ENCODE data around the gene CACNA1C. TPM values are rescaled to one million over a fixed set of nuclear protein-coding genes. Genes with fewer than 3 reads are reported as not detected.
A peak's percentile ranks its signal among the peaks of the same experiment; 100 is the strongest.

The CACNA1C gene
- total and polyA plus RNA-seq, 2 of the 4 experiments (the other 2 are of a cell fraction): 1.6 to 2.6 TPM

DNA sequence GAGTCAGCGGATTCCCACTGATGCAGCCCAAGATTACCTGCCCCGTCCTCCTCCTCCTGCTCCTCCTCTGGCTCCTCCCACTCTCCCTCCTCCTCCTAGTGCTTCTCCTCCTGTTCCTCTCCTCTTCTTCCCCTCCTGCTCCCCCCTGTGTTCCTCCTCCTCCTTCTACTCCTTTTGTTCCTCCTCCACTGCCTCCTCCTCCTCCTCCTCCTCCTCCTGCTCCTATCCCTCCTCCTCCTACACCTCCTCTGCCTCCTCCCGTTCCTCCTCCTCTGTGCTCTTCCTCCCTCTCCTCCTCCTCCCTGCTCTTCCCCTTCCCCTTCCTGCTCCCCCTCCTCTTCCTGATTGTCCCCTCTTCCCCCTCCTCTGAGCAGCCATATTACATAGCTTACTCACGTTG, 141.3 kb downstream of the CACNA1C start:
- peaks cover 25% of the 10 kb centered on the region for H3K9me1 ChIP-seq (ENCODE audit: insufficient read depth, low read length)
- peak overlapping the region; percentile 14; the same call in 1 of the 2 replicates for H3K9ac ChIP-seq (ENCODE audit: low read depth, low read length)
- peak overlapping the region; percentile 17 to 72; a peak in 3 of 4 replicates for H4K8ac ChIP-seq (ENCODE audit: low read depth in 2 of 2, low read length in 2 of 2)
- dilution Hi-C loops (cut with HindIII; ENCODE audit: low sequenced_read_pairs, unreplicated experiment): no loop called here
- DNase-seq (no peak), ATAC-seq (ENCODE audit: low read depth) (no peak)
- H2BK15ac ChIP-seq (ENCODE audit: low read depth, low read length): peak overlapping the region; percentile 88; the same call in 1 of the 3 replicates
- H2AK5ac ChIP-seq (ENCODE audit: low read depth, low read length): peak overlapping the region; percentile 68
- intact Hi-C loops (cut with micrococcal nuclease): no loop called here
- peak overlapping the region; percentile 45 for H2BK5ac ChIP-seq (ENCODE audit: low read depth, low read length, poor library complexity, severe bottlenecking)
- H3K79me1 ChIP-seq (ENCODE audit: low read depth in 1 of 2, low read length in 2 of 2): peaks cover 0 to 6% of the 10 kb centered on the region in 2 experiments; a peak in 1 of 4 replicates
- no TSS peak for BruUV-seq (replicated peaks)
- no peak overlapping the region for H3K4me3 ChIP-seq (ENCODE audit: insufficient read depth, low read depth, low read length)
- H3K56ac ChIP-seq (ENCODE audit: extremely low read depth, insufficient read depth, low read length): no peak overlapping the region
- H2AK9ac ChIP-seq (replicated peaks; ENCODE audit: low read depth, low read length, poor library complexity): peak overlapping the region; percentile 65
- H3K4ac ChIP-seq (ENCODE audit: low read depth, low read length): peak overlapping the region; percentile 88
- ChIA-PET POLR2A (ENCODE audit: unreplicated experiment) (no interaction called here), CTCF (interaction anchor here (0.7 kb wide), 1 partner anchor 21 kb away, joined by 4 read pairs; no protein-coding TSS in a partner anchor)
- no peaks in the 10 kb centered on the region for H3K27me3 ChIP-seq (ENCODE audit: control insufficient read depth, insufficient read depth, low read length)
- H3K14ac ChIP-seq (replicated peaks; ENCODE audit: low read depth, low read length): peak overlapping the region; percentile 83
- H2AFZ ChIP-seq (replicated peaks; ENCODE audit: low read length, poor library complexity): peak overlapping the region; percentile 79
- H2BK120ac ChIP-seq (ENCODE audit: low read depth, low read length): peak overlapping the region; percentile 79
- in situ Hi-C loops (cut with MboI; ENCODE audit: low sequenced_read_pairs): no loop called here
- peaks cover 4% of the 10 kb centered on the region; the same call in 1 of the 2 replicates for H3K36me3 ChIP-seq (ENCODE audit: control insufficient read depth, insufficient read depth, low read length)
- H3K4me1 ChIP-seq (ENCODE audit: control insufficient read depth, insufficient read depth, low read length): peaks cover 11% of the 10 kb centered on the region
- WGBS, 2 experiments (ENCODE audit: extremely low coverage in 2 of 2, insufficient read length in 1 of 2): 63% methylated on average over 4 of the region's 4 CpGs; no CpG with 5 or more reads in 1 of the 2 experiments
- no peaks in the 10 kb centered on the region for H3K9me3 ChIP-seq (ENCODE audit: control insufficient read depth, insufficient read depth, low read length)
- peak overlapping the region; percentile 44 for H2BK20ac ChIP-seq (ENCODE audit: low read depth, low read length)
- no peak overlapping the region; the same call in 1 of the 2 replicates for H3K4me2 ChIP-seq (ENCODE audit: low read depth, low read length)
- H3K23ac ChIP-seq (ENCODE audit: low read depth, low read length): peak overlapping the region; percentile 18; the same call in 1 of the 2 replicates
- peak overlapping the region; percentile 22; the same call in 1 of the 2 replicates for H3K27ac ChIP-seq (ENCODE audit: insufficient read depth, low read length)
- H3K18ac ChIP-seq (ENCODE audit: low read depth, low read length): peak overlapping the region; percentile 75
- no peak for TF ChIP-seq SMC3 (IDR thresholded peaks at IDR 0.05; ENCODE audit: low read depth, low read length)
- TF ChIP-seq USF2 (IDR thresholded peaks at IDR 0.05; ENCODE audit: low read depth, low read length): no peak
- no peak for TF ChIP-seq MAFK (IDR thresholded peaks at IDR 0.05; ENCODE audit: low read depth, low read length)
- TF ChIP-seq CHD1 (IDR thresholded peaks at IDR 0.05; ENCODE audit: low read depth, low read length): no peak
- TF ChIP-seq MXI1 (IDR thresholded peaks at IDR 0.05; ENCODE audit: borderline replicate concordance, low read depth, low read length): no peak
- TF ChIP-seq FOS (IDR thresholded peaks at IDR 0.05; ENCODE audit: low read depth, low read length): no peak
- TF ChIP-seq NFE2L2 (IDR thresholded peaks at IDR 0.05; ENCODE audit: low read depth, low read length): no peak
- TF ChIP-seq, protein P1, sequence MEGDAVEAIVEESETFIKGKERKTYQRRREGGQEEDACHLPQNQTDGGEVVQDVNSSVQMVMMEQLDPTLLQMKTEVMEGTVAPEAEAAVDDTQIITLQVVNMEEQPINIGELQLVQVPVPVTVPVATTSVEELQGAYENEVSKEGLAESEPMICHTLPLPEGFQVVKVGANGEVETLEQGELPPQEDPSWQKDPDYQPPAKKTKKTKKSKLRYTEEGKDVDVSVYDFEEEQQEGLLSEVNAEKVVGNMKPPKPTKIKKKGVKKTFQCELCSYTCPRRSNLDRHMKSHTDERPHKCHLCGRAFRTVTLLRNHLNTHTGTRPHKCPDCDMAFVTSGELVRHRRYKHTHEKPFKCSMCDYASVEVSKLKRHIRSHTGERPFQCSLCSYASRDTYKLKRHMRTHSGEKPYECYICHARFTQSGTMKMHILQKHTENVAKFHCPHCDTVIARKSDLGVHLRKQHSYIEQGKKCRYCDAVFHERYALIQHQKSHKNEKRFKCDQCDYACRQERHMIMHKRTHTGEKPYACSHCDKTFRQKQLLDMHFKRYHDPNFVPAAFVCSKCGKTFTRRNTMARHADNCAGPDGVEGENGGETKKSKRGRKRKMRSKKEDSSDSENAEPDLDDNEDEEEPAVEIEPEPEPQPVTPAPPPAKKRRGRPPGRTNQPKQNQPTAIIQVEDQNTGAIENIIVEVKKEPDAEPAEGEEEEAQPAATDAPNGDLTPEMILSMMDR (conservative IDR thresholded peaks at IDR 0.05; ENCODE audit: low read depth, low read length): no peak
- no peak for TF ChIP-seq RCOR1 (IDR thresholded peaks at IDR 0.05; ENCODE audit: insufficient replicate concordance, low read length)
- no peak for TF ChIP-seq MAZ (IDR thresholded peaks at IDR 0.05; ENCODE audit: borderline replicate concordance, low read depth, low read length)
- no peak for TF ChIP-seq CEBPB (IDR thresholded peaks at IDR 0.05; ENCODE audit: low read depth, low read length)
- no peak for TF ChIP-seq BHLHE40 (IDR thresholded peaks at IDR 0.05; ENCODE audit: low read depth, low read length)
- no peak for TF ChIP-seq ELK1 (IDR thresholded peaks at IDR 0.05; ENCODE audit: borderline replicate concordance, low read depth, low read length)
- no peak for TF ChIP-seq RFX5 (IDR thresholded peaks at IDR 0.05; ENCODE audit: low read depth, low read length)
- no peak for TF ChIP-seq RAD21 (IDR thresholded peaks at IDR 0.05; ENCODE audit: low read length)
- no peak for TF ChIP-seq POLR2A (IDR thresholded peaks at IDR 0.05; ENCODE audit: low read depth, low read length)
- peak overlapping the region; percentile 80 for H4K5ac ChIP-seq (ENCODE audit: low read depth, low read length)
- no peaks in the 10 kb centered on the region for H4K20me1 ChIP-seq (ENCODE audit: insufficient read depth, low read length)
- H4K91ac ChIP-seq (ENCODE audit: insufficient read depth, low read depth, low read length): peak overlapping the region; percentile 73

Measured in IMR-90 (cell line).